A673 (cell line): ENCODE data around the gene RNF10. TPM values are rescaled to one million over a fixed set of nuclear protein-coding genes. Genes with fewer than 3 reads are reported as not detected.

Experiments used
- BruUV-seq: library from RNA; stranded (reverse); fragments of 400-500 nt; replicated peaks from 2 replicates; lab custom pipeline; 2021; lab: Mats Ljungman, UMichigan
- CTCF ChIA-PET: fragments of 300-600 bp; sonication (Branson Sonifier 250); formaldehyde crosslinking; loops from one replicate; lab custom pipeline; 2022; ENCODE audit warnings: antibody characterized with exemption; lab: Charles Lee
- POLR2A ChIA-PET: fragments of 300-600 bp; sonication (Branson Sonifier 250); formaldehyde crosslinking; loops from one replicate; lab custom pipeline; 2022; ENCODE audit warnings: antibody characterized with exemption; ENCODE audit not compliant: low non-redundant PET; lab: Charles Lee
- DNase-seq: peaks from one replicate; pipeline ENCODE4 v3.0.0-alpha.2; 2015; ENCODE audit warnings: low spot score
- H3K27ac ChIP-seq: fragments of 200-600 bp; sonication (generic); 2 replicates; pipeline ENCODE4 v1.5.1; 2016; ENCODE audit warnings: mixed run types, low read depth, mild to moderate bottlenecking, mixed read lengths, antibody characterized with exemption, low read length; ENCODE audit not compliant: poor library complexity, severe bottlenecking
- H3K27me3 ChIP-seq: fragments of 200-600 bp; sonication (generic); replicated peaks from 2 replicates; pipeline ENCODE4 v1.6.1; 2017; ENCODE audit warnings: mixed run types, low read depth, mild to moderate bottlenecking, mixed read lengths, antibody characterized with exemption, low read length; ENCODE audit not compliant: insufficient read depth, poor library complexity
- H3K36me3 ChIP-seq: fragments of 200-600 bp; sonication (generic); 2 replicates; pipeline ENCODE4 v1.6.1; 2016; ENCODE audit warnings: mixed run types, mild to moderate bottlenecking, mixed read lengths, antibody characterized with exemption, low read length; ENCODE audit not compliant: insufficient read depth, poor library complexity, severe bottlenecking
- H3K4me1 ChIP-seq: fragments of 200-600 bp; sonication (generic); 2 replicates; pipeline ENCODE4 v1.6.1; 2017; ENCODE audit warnings: mixed run types, mild to moderate bottlenecking, mixed read lengths, antibody characterized with exemption, low read length; ENCODE audit not compliant: insufficient read depth, poor library complexity, severe bottlenecking
- H3K4me3 ChIP-seq: fragments of 200-600 bp; sonication (generic); 2 replicates; pipeline ENCODE4 v1.5.1; 2016; ENCODE audit warnings: low read depth, mixed run types, mild to moderate bottlenecking, mixed read lengths, low read length; ENCODE audit not compliant: poor library complexity, severe bottlenecking
- H3K9me3 ChIP-seq: fragments of 200-600 bp; sonication (generic); 2 replicates; pipeline ENCODE4 v1.6.1; 2016; ENCODE audit warnings: mixed run types, low read depth, mild to moderate bottlenecking, mixed read lengths, antibody characterized with exemption, low read length; ENCODE audit not compliant: poor library complexity, severe bottlenecking
- CTCF ChIP-seq: fragments of 300-800, 200-600 bp; sonication (generic); conservative IDR thresholded peaks from 2 replicates; pipeline ENCODE4 v1.5.1; 2017; ENCODE audit warnings: low read depth, mild to moderate bottlenecking, antibody characterized with exemption, low read length, moderate library complexity, mixed read lengths
- EZH2 ChIP-seq: fragments of 200-600 bp; sonication (generic); IDR thresholded peaks from 2 replicates; pipeline ENCODE4 v1.6.1; 2017; ENCODE audit warnings: borderline replicate concordance, low read depth, mild to moderate bottlenecking, mixed read lengths, antibody characterized with exemption, low read length; ENCODE audit not compliant: poor library complexity, severe bottlenecking
- intact Hi-C: fragments of 100-400 bp; cut with micrococcal nuclease; formaldehyde crosslinking; loops from one replicate; pipeline ENCODE4 v1.10.0; 2022; ENCODE audit not compliant: unreplicated experiment
- total RNA-seq: library from RNA; stranded (reverse); gene quantifications from 2 replicates; pipeline ENCODE4 v1.2.3, GENCODE V29; 2021

The RNF10 gene
- total RNA-seq, 1 experiment from 2014 or later: 240 TPM

GRCh38 chr12:120490833-120491512 lies 43.2 kb upstream of the RNF10 start:
- POLR2A ChIA-PET: interaction anchor here (0.6 kb wide), 1 partner anchor 532 kb away, joined by 3 read pairs; no protein-coding TSS in a partner anchor
- intact Hi-C loops: no loop called here

DNA sequence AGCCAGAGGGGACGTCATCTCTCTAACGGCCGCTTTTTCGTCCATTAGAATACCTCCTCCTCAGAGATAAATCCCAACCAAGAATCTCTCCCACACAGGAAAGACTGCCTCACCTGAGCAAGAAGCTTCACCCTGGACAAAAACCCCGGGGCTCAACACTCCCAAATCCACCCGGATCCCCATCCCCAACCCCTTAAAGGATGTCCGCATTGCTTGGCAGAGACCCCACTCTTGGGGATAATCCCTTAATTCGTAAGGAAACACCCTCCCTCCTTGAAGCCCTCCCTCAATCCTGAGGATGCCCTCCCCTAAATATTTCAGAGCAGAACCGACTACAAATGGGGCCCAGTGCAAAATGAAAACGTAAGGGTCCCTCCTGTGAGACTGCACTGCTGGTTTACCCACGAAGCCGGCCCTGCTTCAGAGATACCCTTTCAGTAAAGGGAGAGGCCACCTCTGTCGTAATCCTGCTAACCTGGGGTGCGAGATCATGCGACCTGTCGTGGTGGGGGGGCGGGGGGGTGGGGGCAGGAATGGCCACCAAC lies 38.9 kb upstream of the RNF10 start:
- H3K27ac ChIP-seq: peak overlapping the region; percentile 83

More at GRCh38 chr12:120490833-120491512, 43.2 kb upstream of the RNF10 start:
- DNase-seq: no peak
- H3K9me3 ChIP-seq: no peaks in the 10 kb centered on the region
- no peak for TF ChIP-seq EZH2
- no peak for TF ChIP-seq CTCF
- no peaks in the 10 kb centered on the region for H3K36me3 ChIP-seq
- peaks cover 16% of the 10 kb centered on the region for H3K4me1 ChIP-seq
- CTCF ChIA-PET: no interaction called here
- H3K27ac ChIP-seq: no peak overlapping the region
- H3K4me3 ChIP-seq: no peak overlapping the region
- BruUV-seq: TSS peak; percentile 5
- H3K27me3 ChIP-seq: no peaks in the 10 kb centered on the region

More for the DNA sequence above, 38.9 kb upstream of the RNF10 start:
- Histone ChIP-seq H3K9me3 (no peaks in the 10 kb centered on the region), H3K4me1 (peaks cover 17% of the 10 kb centered on the region), H3K4me3 (peak overlapping the region; percentile 93), H3K27me3 (no peaks in the 10 kb centered on the region), H3K36me3 (peaks cover 23% of the 10 kb centered on the region)
- POLR2A ChIA-PET: interaction anchor here (0.6 to 0.7 kb wide), 2 partner anchors 182 to 473 kb away, joined by 5 to 6 read pairs; no protein-coding TSS in a partner anchor
- intact Hi-C loops: no loop called here
- TF ChIP-seq CTCF (no peak), EZH2 (no peak)
- no TSS peak for BruUV-seq
- DNase-seq: no peak
- CTCF ChIA-PET: interaction anchor here (0.5 kb wide), 1 partner anchor 12 kb away, joined by 5 read pairs; no protein-coding TSS in a partner anchor
